OCI-LY7 (cell line): ENCODE results near the gene METTL3. TPM values are rescaled to one million over a fixed set of nuclear protein-coding genes. Genes with fewer than 3 reads are reported as not detected.

Source experiments
- BruUV-seq: library from RNA; stranded (reverse); fragments of 400-500 nt; replicated peaks from 2 replicates; lab custom pipeline; 2021; lab: Mats Ljungman, UMichigan
- CTCF ChIA-PET: fragments of 300-600 bp; sonication (Branson Sonifier 250); formaldehyde crosslinking; loops from one replicate; lab custom pipeline; 2022; ENCODE audit warnings: antibody characterized with exemption; ENCODE audit not compliant: unreplicated experiment; lab: Charles Lee
- POLR2A ChIA-PET: fragments of 300-600 bp; sonication (Branson Sonifier 250); formaldehyde crosslinking; loops from one replicate; lab custom pipeline; 2022; ENCODE audit warnings: antibody characterized with exemption; lab: Charles Lee
- DNase-seq: peaks from one replicate; pipeline ENCODE4 v3.0.0-alpha.2; 2015; ENCODE audit warnings: low spot score
- H2AFZ ChIP-seq: fragments of 200-600 bp; sonication (generic), shearing (Covaris generic); 2 replicates; pipeline ENCODE4 v1.6.1; 2014; ENCODE audit warnings: mild to moderate bottlenecking, antibody characterized with exemption, low read length, moderate library complexity
- H3K27ac ChIP-seq: fragments of 200-600 bp; sonication (generic); 2 replicates; pipeline ENCODE4 v1.5.1; 2014; ENCODE audit warnings: mixed run types, low read depth, mild to moderate bottlenecking, moderate library complexity, low read length, inconsistent platforms; ENCODE audit not compliant: poor library complexity, severe bottlenecking
- H3K36me3 ChIP-seq: fragments of 200-600 bp; sonication (generic); 2 replicates; pipeline ENCODE4 v1.6.1; 2014; ENCODE audit warnings: mild to moderate bottlenecking, antibody characterized with exemption, low read length, moderate library complexity, mixed read lengths; ENCODE audit not compliant: insufficient read depth
- H3K4me1 ChIP-seq: fragments of 200-600 bp; sonication (generic); 2 replicates; pipeline ENCODE4 v1.5.1; 2014; ENCODE audit warnings: mild to moderate bottlenecking, low read length; ENCODE audit not compliant: insufficient read depth, poor library complexity, severe bottlenecking
- H3K4me2 ChIP-seq: fragments of 200-600 bp; sonication (generic); 2 replicates; pipeline ENCODE4 v1.6.1; 2014; ENCODE audit warnings: mild to moderate bottlenecking, low read length
- H3K4me3 ChIP-seq: fragments of 200-600 bp; sonication (generic); 2 replicates; pipeline ENCODE4 v1.5.1; 2014; ENCODE audit warnings: mild to moderate bottlenecking, low read depth, low read length; ENCODE audit not compliant: poor library complexity, severe bottlenecking
- H3K79me2 ChIP-seq: fragments of 200-600 bp; sonication (generic); 2 replicates; pipeline ENCODE4 v1.6.1; 2016; ENCODE audit warnings: low read depth, mild to moderate bottlenecking, low read length, moderate library complexity, mixed read lengths; ENCODE audit not compliant: insufficient read depth
- H3K9me2 ChIP-seq: fragments of 200-600 bp; sonication (generic); 2 replicates; pipeline ENCODE4 v1.6.1; 2016; ENCODE audit warnings: mild to moderate bottlenecking, low read length, mixed read lengths; ENCODE audit not compliant: insufficient read depth
- H3K9me3 ChIP-seq: fragments of 200-600 bp; sonication (generic); 2 replicates; pipeline ENCODE4 v1.6.1; 2014; ENCODE audit warnings: mild to moderate bottlenecking, mixed run types, low read length, mixed read lengths
- H4K20me1 ChIP-seq: fragments of 200-600 bp; sonication (generic); 2 replicates; pipeline ENCODE4 v1.6.1; 2014; ENCODE audit warnings: mild to moderate bottlenecking, antibody characterized with exemption, low read length, moderate library complexity, mixed read lengths; ENCODE audit not compliant: insufficient read depth
- CTCF ChIP-seq: fragments of 200-600 bp; sonication (generic); conservative IDR thresholded peaks from 2 replicates; pipeline ENCODE4 v1.5.1; 2014; ENCODE audit warnings: mild to moderate bottlenecking, antibody characterized with exemption, low read length, moderate library complexity, mixed read lengths
- EZH2phosphoT487 ChIP-seq: fragments of 200-600 bp; sonication (generic); IDR thresholded peaks from 2 replicates; pipeline ENCODE4 v1.6.1; 2018; ENCODE audit warnings: low read depth, borderline replicate concordance, mild to moderate bottlenecking, mixed run types, antibody characterized with exemption, low read length, moderate library complexity, mixed read lengths
- intact Hi-C: fragments of 100-400 bp; cut with micrococcal nuclease; formaldehyde crosslinking; loops from one replicate; pipeline ENCODE4 v1.10.0; 2022; ENCODE audit not compliant: unreplicated experiment
- total RNA-seq, 2 experiments: library from RNA; depleted of rRNA in 1 of 2; stranded (reverse); fragments of >200 nt in 1 of 2; shearing (Covaris generic) in 1 of 2; gene quantifications; 2 replicates each; pipeline ENCODE4 v1.2.3, GENCODE V29; 2014 to 2022

The METTL3 gene
- total RNA-seq, 2 experiments from 2014 or later = 101 to 145 TPM

- H3K79me2 ChIP-seq = no peaks in the 10 kb centered on the region
- no peak overlapping the region for H3K4me3 ChIP-seq
- H3K4me1 ChIP-seq = no peaks in the 10 kb centered on the region
- BruUV-seq = no TSS peak
- no peak overlapping the region for H3K27ac ChIP-seq
- no peaks in the 10 kb centered on the region; the same call in 1 of the 2 replicates for H4K20me1 ChIP-seq
- no peaks in the 10 kb centered on the region for H3K9me3 ChIP-seq
- DNase-seq = no peak
- TF ChIP-seq EZH2phosphoT487 = no peak
- no peak for TF ChIP-seq CTCF
- no peaks in the 10 kb centered on the region for H3K9me2 ChIP-seq
- ChIA-PET POLR2A (no interaction called here), CTCF (no interaction called here)
- H3K36me3 ChIP-seq = peaks cover 89% of the 10 kb centered on the region
- intact Hi-C loops = no loop called here
- no peak overlapping the region for H3K4me2 ChIP-seq
- no peak overlapping the region for H2AFZ ChIP-seq
These were observed 14.7 kb downstream of the METTL3 start for GRCh38 chr14:21496453-21496852.

DNA sequence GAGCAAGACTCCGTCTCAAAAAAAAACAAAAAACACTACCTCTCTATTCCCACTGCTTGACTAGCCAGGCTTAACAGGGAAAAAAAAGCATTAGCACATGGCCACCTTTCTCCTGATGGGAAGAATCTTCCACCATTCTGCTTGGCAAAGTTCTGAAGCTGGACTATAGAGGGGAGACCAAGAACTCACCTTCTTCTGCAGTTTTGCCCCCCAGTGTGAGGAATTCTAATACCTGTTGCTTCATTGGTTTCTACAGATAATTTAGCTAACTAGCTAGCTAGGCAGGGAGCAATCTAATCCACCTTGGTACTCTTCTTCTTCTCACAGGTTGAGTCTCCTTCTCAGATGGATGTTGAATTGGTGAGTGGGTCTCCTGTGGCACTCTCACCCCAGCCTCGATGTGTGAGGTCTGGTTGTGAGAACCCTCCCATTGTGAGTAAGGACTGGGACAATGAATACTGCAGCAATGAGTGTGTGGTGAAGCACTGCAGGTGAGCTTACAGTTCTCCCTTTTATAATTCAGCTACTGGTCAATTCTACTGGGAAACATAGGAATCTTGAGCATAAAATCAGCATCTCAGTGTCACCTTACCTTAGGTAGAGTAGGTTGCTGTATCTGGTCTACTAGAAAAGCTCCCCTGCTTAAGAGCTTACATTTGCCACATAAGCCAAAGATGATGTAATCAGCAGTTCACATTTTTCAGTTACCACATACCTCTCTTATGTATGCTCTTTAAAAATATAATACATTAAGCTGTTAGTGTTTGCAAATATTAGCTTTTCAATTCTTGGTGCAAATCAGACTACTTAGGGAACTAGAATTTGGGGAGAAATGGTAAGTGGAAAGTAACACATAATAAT, 16.0 kb downstream of the METTL3 start:
- DNase-seq = no peak
- no peaks in the 10 kb centered on the region for H3K4me1 ChIP-seq
- TF ChIP-seq CTCF (no peak), EZH2phosphoT487 (no peak)
- POLR2A ChIA-PET = interaction anchor here (0.5 to 1.3 kb wide), 6 partner anchors 12 to 70 kb away, joined by 3 to 6 read pairs (median 4); partner anchors contain the start of genes CHD8 and METTL3
- no peaks in the 10 kb centered on the region; the same call in 1 of the 2 replicates for H4K20me1 ChIP-seq
- no TSS peak for BruUV-seq
- H3K9me3 ChIP-seq = no peaks in the 10 kb centered on the region
- H3K27ac ChIP-seq = no peak overlapping the region
- no peak overlapping the region for H3K4me3 ChIP-seq
- H3K4me2 ChIP-seq = no peak overlapping the region
- CTCF ChIA-PET = interaction anchor here (1.4 kb wide), 1 partner anchor 61 kb away, joined by 5 read pairs; no protein-coding TSS in a partner anchor
- no peaks in the 10 kb centered on the region for H3K9me2 ChIP-seq
- no peak overlapping the region for H2AFZ ChIP-seq
- intact Hi-C loops = no loop called here
- H3K36me3 ChIP-seq = peaks cover 89% of the 10 kb centered on the region
- no peaks in the 10 kb centered on the region for H3K79me2 ChIP-seq

GRCh38 chr14:21486640-21487087, 24.5 kb downstream of the METTL3 start:
- DNase-seq = no peak
- ChIA-PET POLR2A (interaction anchor here (2.4 kb wide), 1 partner anchor 10 kb away, joined by 8 read pairs; the partner anchor contains the start of genes RAB2B and TOX4), CTCF (no interaction called here)
- Histone ChIP-seq H3K9me3 (no peaks in the 10 kb centered on the region), H3K79me2 (peaks cover 4% of the 10 kb centered on the region; the same call in 1 of the 2 replicates), H4K20me1 (no peaks in the 10 kb centered on the region), H3K36me3 (peaks cover 68% of the 10 kb centered on the region), H3K9me2 (no peaks in the 10 kb centered on the region), H2AFZ (no peak overlapping the region), H3K4me2 (no peak overlapping the region), H3K4me3 (no peak overlapping the region), H3K4me1 (no peaks in the 10 kb centered on the region), H3K27ac (no peak overlapping the region)
- BruUV-seq = no TSS peak
- no peak for TF ChIP-seq CTCF
- TF ChIP-seq EZH2phosphoT487 = no peak
- intact Hi-C loops = no loop called here
